GM21367 (cell line): ENCODE measurements around the gene PRR16.

Experiments
- ATAC-seq: cut with Tn5 transposase; IDR thresholded peaks from one replicate; pipeline ENCODE4 v1.9.1; 2021; ENCODE audit not compliant: unreplicated experiment

Gene PRR16

DNA sequence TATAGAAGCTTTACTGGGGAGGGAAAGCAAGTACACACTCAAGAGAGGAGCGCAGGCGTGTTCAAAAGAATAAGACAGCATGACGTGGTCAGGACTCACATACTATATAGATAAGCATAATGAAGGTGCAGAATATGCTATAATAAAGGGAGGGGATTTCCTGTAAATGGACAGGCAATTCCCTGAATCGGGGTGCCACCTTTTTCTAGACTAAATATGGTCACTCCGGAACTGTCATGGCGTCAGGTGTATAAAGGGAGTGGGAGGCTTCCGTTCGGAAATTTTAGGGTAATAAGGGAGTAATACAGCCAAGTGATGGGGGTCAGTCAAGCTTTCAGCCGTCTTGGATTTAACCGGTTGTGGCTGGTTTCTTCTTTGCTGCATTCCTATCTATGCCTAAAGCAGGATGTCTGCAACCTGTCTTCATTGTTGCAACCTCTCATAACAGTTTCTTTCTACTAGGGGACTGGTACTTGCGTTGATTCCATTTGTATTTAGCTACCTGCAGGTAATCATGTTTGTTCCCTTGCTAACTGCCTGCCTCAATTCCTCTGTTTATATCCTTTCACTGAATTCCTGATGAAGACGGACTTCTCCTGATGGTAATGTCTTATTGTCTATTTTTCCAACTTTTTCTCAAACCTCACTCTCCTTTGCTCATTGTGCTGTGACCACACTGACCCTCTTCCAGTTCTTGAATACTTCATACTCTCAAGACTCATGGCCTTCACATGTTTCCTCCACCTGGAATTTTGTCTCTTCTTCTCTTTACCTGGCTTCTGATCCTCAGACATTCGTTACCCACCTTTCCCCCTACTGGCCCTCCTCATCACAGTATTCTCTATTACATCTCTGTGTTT is 48.9 kb downstream of the PRR16 start:
- ATAC-seq = no peak

- ATAC-seq = no peak
These were observed 52.7 kb downstream of the PRR16 start for GRCh38 chr5:120516805-120517204.

DNA sequence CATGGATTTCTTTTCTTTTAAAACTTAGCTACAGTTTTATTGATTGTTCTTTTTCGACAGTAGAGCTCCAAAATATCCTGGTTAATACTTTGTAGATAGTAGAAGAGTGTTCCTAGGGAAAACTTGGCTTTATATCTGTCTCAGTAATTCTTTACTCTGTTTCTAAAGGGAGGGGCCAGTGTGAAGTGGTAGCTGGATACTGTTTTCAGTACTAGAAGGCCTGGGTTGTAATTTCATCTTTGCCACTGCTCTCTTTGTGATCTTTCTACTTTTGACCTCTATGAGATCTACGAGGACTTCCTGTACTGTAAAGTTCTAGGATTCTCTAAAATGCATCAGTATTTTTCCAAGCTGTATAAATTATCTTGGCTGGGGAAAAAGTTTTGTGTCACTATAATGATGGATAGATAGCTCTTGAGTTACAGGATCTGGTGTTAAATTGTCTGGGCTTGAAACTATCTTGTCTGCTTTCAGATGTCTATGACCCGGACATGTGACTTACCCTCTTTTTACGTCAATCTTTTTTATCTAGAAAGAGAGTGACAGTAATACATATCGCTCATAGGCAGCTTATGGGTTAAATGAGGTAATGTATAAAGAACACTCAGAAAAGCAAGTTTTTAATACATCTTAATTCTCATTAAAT is 53.6 kb downstream of the PRR16 start:
- ATAC-seq = no peak

DNA sequence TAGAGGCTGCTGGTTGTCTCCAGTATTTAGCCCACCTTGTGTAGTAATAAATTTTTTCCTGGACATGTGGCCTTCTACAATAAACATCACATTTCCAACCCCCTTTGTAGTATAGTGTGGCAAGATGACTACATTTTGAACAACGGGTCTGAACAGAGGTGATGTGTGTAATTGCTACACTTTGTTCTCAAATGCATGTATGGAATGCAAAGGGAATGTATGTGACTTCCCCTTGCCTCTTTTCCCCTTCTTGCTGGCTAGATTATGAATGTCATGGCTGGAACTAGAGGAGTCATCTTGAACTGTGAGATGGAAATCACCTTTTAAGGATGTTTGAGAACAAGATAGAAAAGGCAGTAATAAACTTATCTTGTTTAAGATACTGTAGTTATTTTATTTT is 54.5 kb downstream of the PRR16 start:
- ATAC-seq = no peak

DNA sequence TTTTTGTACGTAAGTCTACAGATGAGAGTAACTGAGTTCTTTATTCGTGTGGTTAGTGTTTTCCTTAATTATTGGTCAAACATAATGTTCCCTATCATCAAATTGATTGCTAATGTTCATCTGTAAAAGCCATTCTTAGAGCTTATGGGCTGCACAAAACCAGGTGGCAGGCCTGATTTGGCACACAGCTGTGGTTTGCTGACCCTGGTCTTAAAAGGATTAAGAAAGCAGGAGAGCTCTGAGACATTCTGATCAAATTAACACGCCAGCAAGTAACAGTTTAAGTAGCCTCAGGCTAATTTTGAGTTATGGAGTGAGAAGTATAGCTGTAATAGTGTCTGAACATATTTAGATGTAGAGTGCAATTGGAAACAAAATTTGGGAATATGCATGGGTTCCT is 63.2 kb downstream of the PRR16 start:
- no peak for ATAC-seq

- ATAC-seq = no peak
These were observed 64.5 kb downstream of the PRR16 start for GRCh38 chr5:120528609-120529008.

DNA sequence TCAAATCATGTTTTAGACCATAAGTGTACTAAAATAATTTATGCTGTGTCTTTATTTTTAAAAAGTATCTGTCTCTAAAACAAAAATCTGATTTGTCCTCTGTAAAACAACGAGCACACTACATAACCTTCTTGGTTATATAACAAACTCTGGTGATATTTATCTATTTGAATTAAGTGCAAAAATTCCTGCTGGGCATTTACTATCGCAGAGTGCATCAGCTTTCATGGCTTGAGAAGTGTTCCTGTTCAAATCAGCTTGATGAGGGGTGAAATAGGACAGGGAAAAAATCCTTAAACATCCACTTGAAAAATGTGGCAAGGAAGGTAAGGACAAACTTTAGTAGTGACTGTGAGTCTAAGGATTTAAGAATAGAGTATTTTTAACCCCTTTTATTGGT is 65.3 kb downstream of the PRR16 start:
- ATAC-seq = no peak

DNA sequence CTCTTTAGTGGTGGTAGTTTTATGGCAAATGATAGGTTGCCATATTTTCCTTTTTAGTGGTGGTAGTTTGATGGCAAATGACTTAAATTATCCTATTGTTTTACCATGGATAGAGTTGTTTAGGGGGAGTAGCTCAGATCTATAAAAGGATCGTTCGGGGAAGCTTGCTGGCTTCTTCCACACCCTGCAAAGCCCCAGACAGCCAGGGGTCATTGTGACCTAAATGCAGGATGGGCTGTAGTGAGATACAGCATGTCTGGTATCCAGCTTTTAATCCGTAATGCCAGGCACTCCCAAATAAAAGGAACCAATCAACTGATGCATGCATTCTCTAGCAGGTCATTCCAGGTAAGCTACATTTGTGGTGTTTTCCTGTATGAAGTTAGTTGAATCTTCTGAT is 67.1 kb downstream of the PRR16 start:
- no peak for ATAC-seq

GRCh38 chr5:120532835-120533234 is 68.7 kb downstream of the PRR16 start:
- ATAC-seq = no peak

- ATAC-seq = no peak
These were observed 69.5 kb downstream of the PRR16 start for GRCh38 chr5:120533581-120533980.

DNA sequence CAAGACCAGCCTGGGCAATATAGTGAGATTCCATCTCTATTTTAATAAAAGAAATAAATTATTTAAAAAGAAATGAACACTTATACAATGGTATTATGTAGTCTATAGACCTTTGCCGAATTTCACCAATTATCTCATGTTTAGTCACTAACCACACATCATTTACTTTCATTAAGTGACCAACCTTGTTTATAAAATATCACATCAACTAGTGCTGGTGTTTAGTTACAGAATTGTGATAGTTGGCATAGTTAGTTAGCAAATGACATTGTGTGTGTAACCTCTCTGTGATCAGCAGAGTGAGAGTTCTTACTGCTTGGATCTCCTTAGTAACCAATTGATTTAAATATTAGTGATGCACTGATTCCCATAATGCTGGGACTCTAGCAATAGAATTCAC is 71.8 kb downstream of the PRR16 start:
- no peak for ATAC-seq

DNA sequence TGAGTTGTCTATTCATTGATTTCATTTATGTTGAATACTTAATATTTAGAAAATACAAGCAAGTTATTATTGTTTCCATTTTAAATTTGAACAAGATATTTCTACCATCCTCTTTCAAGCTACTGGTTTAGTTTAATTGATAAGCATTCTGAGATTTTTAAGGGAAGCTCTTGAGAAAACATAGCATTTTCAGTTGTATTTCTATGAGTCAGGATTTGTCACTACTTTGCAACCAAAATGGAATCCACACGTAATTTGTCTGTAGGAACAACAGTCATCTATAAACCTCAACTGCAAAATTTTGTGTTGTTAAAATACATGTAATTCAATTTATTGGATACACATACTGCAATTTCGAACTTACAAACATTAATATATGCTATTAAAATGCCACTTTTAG is 74.0 kb downstream of the PRR16 start:
- ATAC-seq = no peak

DNA sequence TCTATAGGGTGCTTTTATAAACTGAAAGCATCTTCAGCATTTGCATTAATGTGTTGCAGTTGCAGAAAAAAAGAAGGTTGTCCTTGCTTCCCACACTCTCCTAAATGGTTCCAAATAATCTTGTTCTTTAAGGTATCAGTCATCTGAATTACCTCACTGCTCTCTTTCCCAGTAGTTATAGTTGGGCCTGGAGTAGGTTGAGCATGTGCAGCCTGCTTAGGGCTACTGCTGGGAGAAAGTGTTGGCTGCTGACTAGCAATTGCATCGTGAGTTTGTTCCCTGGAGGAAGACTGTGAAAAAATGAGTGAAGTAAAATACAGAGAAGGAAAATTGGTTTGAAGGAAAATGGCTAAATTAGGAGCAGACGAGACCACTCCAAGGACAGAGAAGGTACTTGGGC is 74.5 kb downstream of the PRR16 start:
- ATAC-seq = no peak

DNA sequence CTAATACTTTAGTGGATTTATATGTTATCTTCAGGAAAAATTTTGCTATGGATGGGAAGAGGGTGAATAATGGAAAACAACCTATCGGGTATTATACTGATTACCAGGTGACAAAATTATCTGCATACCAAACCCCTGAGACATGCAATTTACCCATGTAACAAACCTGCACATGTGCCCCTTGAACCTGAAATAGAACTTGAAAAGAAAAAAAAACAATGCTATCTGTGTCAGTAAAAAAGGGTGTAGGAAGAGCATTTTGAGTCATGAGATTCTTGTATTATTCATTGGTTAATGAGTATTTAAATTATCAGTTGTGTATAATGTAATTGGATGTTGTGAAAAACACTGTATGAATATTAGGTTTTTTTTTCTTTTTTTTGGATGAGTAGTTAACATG is 75.4 kb downstream of the PRR16 start:
- no peak for ATAC-seq

DNA sequence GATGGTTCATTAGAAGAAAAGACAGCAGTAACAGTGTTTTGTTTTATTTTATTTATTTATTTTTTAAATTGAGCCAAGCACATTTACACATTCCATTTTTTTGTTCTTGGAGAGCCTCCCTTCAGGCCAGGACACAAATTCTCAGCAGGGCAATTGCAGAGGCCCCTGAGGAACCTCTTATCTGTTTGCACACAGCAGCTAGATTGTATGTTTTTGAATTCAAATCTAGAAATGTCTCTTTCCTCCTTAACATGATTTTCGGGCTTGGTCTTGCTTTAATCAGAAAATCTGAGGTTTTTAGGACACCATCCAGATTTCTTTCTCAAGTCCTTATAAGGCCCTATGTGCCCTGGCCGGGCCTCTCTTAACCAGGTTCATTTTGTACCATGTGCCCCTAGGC is 76.0 kb downstream of the PRR16 start:
- ATAC-seq = no peak

GRCh38 chr5:120544043-120544442 is 79.9 kb downstream of the PRR16 start:
- no peak for ATAC-seq

DNA sequence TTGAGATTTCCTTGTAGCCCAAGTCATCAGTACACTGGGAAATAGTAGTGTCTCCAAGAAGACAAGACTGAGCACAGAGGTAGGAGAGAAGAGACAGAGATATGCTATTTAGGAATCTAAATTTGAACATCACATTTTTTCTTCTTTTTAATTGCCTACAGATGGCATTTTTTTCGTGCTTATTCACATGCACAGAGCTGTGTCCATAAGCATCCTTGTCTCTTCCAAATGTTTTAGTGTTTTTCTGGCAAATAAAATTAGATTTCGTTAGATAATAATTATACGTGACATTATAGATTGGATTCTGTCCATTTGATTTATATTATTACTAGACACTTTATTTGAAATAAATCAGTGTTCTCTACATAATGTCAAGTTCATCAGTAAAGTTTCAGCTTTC is 80.9 kb downstream of the PRR16 start:
- ATAC-seq = no peak

GRCh38 chr5:120545951-120546350 is 81.9 kb downstream of the PRR16 start:
- ATAC-seq = no peak

DNA sequence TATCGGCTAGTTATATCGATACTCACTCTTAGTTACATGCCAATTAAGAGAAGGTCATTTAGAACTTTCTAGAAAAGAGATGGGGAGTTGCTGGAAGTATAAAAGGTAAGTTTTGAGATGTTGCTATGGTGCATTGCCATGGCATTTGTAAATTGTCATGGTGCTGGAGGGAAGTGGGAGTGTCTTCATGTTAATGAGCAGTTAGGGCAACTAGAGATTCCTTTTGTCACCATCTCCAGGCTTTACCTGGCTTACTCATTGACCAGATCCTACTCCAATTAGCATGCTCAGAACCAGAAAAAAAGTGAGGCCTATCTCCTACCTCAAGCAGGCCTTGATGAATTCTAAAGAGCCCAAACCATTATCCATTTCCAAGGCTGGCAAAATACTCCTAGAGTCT is 82.8 kb downstream of the PRR16 start:
- ATAC-seq = no peak

- ATAC-seq = no peak
These were observed 86.3 kb downstream of the PRR16 start for GRCh38 chr5:120550358-120550757.

DNA sequence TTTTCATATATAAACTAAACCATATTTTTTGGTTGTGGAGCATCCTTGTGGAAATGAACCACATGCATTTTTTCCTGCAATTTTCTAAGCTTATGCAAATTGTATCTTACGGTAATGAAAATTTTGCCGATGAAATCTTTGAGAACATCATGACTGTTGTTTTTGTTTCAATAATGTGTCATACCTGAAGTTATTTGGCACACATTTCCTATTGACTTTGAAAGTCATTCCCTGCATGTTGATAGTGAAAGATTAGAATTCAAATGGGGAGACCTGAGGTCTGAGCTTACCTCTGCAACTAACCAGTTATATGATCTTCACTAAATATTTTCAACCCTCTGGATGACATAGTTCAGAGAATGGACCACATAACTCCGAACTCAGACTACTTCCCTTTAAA is 88.5 kb downstream of the PRR16 start:
- no peak for ATAC-seq

DNA sequence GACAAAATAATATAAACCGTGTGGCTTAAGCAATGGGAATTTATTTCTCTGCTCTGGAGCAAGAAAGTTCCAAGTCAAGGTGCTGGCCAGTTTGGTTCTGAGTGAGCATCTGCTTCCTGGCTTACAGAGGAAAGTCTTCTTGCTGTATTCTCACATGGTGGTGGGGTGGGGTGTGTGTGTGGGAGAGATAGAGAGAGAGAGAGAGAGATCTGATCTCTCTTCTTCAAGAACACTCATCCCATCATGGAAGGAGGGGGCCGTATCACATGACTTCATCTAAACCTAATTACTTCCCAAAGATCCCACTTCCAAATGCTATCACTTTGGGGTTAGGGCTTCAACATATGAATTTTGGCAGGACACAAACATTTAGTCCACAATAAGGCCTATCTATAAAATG is 91.2 kb downstream of the PRR16 start:
- no peak for ATAC-seq

DNA sequence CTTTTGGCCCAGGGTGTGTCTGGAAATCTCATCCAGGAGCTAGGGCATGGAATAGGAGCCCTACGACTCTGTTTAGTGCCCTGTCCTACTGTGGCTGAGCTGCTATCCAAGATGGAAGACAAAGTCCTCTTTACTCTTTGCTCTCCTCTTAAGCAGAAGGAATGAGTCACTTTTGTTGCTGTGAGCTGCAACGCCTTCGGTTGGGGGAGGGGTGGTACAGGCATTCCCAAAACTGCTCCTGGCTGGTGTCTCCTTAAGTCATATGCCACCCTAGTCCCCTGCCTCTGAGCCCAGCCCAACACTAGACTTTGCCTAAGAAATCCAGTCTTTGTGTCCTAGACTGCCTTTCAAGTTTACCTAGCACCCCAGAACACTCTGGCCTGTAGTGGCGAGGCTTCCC is 99.9 kb downstream of the PRR16 start:
- no peak for ATAC-seq
